Peyer's patch (tissue), 4 donors: ENCODE measurements around the gene NPHS1. TPM values are rescaled to one million over a fixed set of nuclear protein-coding genes. Genes with fewer than 3 reads are reported as not detected.

Experiments used
- DNase-seq, 3 donors: peaks; one replicate each; pipeline ENCODE4 v3.0.0-alpha.2; 2017 to 2019
- H3K27ac ChIP-seq, 4 donors: fragments of 200-600 bp; sonication (generic); one replicate each; pipeline ENCODE4 v1.5.1; 2016 to 2019
- H3K27me3 ChIP-seq, 2 donors: fragments of 200-600 bp; sonication (generic); one replicate each; pipeline ENCODE4 v1.5.1; 2019
- H3K36me3 ChIP-seq, 3 donors: fragments of 200-600 bp; sonication (generic); one replicate each; pipeline ENCODE4 v1.5.1; 2016 to 2019
- H3K4me1 ChIP-seq, 4 donors: fragments of 200-600 bp; sonication (generic); one replicate each; pipeline ENCODE4 v1.5.1; 2016 to 2019
- H3K4me3 ChIP-seq, 4 donors: fragments of 200-600 bp; sonication (generic); 1 replicate in 3 of 4; 2 replicates in 1 of 4; pipeline ENCODE4 v1.5.1; 2016 to 2019; ENCODE audit warnings: mild to moderate bottlenecking in 1 of 4
- H3K9me3 ChIP-seq, 4 donors: fragments of 200-600 bp; sonication (generic); one replicate each; pipeline ENCODE4 v1.5.1; 2016 to 2019; ENCODE audit warnings: mild to moderate bottlenecking in 1 of 4
- POLR2A ChIP-seq, 2 donors: fragments of 450-650 bp; IDR thresholded peaks; one replicate each; pipeline ENCODE4 v1.5.1; 2017; ENCODE audit warnings: antibody characterized with exemption in 2 of 2, mild to moderate bottlenecking in 2 of 2, moderate library complexity in 2 of 2
- total RNA-seq, 4 donors: library from RNA; depleted of rRNA; stranded (reverse); fragments of >200 nt; gene quantifications; one replicate each; pipeline ENCODE4 v1.1.0, GENCODE V29; 2016
- TF ChIP-seq, protein P1 (sequence below), 6 experiments: fragments of 450-650 bp in 4 of 6; fragments of 200-600 bp in 2 of 6; sonication (generic) in 1 of 6; IDR thresholded peaks; one replicate each; pipeline ENCODE4 v1.5.1; 2017 to 2019; ENCODE audit warnings: antibody characterized with exemption in 6 of 6, mild to moderate bottlenecking in 3 of 6, moderate library complexity in 1 of 6

The NPHS1 gene, protein sequence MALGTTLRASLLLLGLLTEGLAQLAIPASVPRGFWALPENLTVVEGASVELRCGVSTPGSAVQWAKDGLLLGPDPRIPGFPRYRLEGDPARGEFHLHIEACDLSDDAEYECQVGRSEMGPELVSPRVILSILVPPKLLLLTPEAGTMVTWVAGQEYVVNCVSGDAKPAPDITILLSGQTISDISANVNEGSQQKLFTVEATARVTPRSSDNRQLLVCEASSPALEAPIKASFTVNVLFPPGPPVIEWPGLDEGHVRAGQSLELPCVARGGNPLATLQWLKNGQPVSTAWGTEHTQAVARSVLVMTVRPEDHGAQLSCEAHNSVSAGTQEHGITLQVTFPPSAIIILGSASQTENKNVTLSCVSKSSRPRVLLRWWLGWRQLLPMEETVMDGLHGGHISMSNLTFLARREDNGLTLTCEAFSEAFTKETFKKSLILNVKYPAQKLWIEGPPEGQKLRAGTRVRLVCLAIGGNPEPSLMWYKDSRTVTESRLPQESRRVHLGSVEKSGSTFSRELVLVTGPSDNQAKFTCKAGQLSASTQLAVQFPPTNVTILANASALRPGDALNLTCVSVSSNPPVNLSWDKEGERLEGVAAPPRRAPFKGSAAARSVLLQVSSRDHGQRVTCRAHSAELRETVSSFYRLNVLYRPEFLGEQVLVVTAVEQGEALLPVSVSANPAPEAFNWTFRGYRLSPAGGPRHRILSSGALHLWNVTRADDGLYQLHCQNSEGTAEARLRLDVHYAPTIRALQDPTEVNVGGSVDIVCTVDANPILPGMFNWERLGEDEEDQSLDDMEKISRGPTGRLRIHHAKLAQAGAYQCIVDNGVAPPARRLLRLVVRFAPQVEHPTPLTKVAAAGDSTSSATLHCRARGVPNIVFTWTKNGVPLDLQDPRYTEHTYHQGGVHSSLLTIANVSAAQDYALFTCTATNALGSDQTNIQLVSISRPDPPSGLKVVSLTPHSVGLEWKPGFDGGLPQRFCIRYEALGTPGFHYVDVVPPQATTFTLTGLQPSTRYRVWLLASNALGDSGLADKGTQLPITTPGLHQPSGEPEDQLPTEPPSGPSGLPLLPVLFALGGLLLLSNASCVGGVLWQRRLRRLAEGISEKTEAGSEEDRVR (N-terminal part only)
- not detected for total RNA-seq

DNA sequence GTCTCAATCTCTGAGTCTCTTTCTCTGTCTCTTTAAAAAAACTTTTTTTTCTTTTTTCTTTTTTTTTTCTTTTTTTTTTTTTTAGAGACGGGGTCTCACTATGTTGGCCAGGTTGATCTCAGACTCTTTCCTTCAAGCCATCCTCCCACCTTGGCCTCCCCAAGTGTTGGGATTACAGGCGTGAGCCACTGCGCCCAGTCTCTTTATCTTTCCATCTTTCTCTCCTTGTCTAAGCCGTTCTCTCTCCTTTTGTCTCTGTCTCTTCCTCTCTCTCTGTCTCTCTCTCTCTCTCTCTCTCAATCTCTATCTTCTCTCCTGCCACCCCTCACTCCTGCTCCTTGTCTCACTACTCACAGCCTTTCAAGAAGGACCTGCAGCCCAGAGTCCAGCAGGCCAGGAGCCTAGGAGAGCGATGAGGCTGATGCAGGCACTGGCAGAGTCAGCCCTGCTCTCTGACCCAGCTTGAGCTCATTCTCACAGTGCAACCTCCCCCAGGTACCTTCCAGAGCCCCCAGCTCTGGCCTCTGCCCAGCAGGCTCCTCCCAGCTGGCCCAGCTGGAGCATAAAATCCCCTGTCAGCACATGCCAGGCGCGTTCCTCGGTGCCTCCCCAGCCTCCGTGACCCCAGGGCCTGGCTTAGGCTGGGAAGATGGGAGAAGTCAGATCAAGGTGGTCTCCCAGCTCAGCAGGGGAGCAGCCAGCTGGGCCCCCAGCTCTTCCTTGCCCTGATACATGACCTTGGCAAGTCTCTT lies at the start of gene NPHS1:
Gene NPHS1 (minus strand): TSS at position 476 of the 752 bp plus-strand sequence. CDS start 667 bp downstream, outside the sequence.
- Histone ChIP-seq H3K27ac (no peak within 1 kb of the TSS), H3K36me3 (no peaks in the 10 kb centered on the region), H3K9me3 (no peaks in the 10 kb centered on the region), H3K27me3 (peaks cover 0 to 11% of the 10 kb centered on the region in 2 donors), H3K4me3 (no peak within 1 kb of the TSS), H3K4me1 (peaks cover 0 to 14% (median 5%) of the 10 kb centered on the region in 4 donors)
- no peak for DNase-seq
- TF ChIP-seq, protein P1, sequence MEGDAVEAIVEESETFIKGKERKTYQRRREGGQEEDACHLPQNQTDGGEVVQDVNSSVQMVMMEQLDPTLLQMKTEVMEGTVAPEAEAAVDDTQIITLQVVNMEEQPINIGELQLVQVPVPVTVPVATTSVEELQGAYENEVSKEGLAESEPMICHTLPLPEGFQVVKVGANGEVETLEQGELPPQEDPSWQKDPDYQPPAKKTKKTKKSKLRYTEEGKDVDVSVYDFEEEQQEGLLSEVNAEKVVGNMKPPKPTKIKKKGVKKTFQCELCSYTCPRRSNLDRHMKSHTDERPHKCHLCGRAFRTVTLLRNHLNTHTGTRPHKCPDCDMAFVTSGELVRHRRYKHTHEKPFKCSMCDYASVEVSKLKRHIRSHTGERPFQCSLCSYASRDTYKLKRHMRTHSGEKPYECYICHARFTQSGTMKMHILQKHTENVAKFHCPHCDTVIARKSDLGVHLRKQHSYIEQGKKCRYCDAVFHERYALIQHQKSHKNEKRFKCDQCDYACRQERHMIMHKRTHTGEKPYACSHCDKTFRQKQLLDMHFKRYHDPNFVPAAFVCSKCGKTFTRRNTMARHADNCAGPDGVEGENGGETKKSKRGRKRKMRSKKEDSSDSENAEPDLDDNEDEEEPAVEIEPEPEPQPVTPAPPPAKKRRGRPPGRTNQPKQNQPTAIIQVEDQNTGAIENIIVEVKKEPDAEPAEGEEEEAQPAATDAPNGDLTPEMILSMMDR (IDR thresholded peaks at IDR 0.05) = no peak
- TF ChIP-seq POLR2A (IDR thresholded peaks at IDR 0.05) = no peak

GRCh38 chr19:35901055-35901644 lies 48.8 kb upstream of the NPHS1 start:
- TF ChIP-seq, protein P1 (IDR thresholded peaks at IDR 0.05) = no peak
- TF ChIP-seq POLR2A (IDR thresholded peaks at IDR 0.05) = no peak
- no peaks in the 10 kb centered on the region for H3K27me3 ChIP-seq
- peak overlapping the region; percentile 67 to 96 (median 94) for H3K27ac ChIP-seq
- H3K4me3 ChIP-seq = peak overlapping the region in 3 of 4 donors; percentile 66 to 91 (median 85)
- DNase-seq = no peak
- H3K36me3 ChIP-seq = peaks cover 0 to 9% (median 0%) of the 10 kb centered on the region in 3 donors
- no peaks in the 10 kb centered on the region for H3K9me3 ChIP-seq
- H3K4me1 ChIP-seq = peaks cover 0 to 31% (median 16%) of the 10 kb centered on the region in 4 donors

- TF ChIP-seq, protein P1 (IDR thresholded peaks at IDR 0.05) = no peak
- TF ChIP-seq POLR2A (IDR thresholded peaks at IDR 0.05) = peak in 1 of 2 donors; percentile 54
- Histone ChIP-seq H3K4me3 (peak overlapping the region; percentile 66 to 94 (median 88)), H3K4me1 (peaks cover 0 to 31% (median 15%) of the 10 kb centered on the region in 4 donors), H3K27me3 (no peaks in the 10 kb centered on the region), H3K36me3 (peaks cover 0 to 24% (median 0%) of the 10 kb centered on the region in 3 donors), H3K27ac (peak overlapping the region; percentile 92 to 96 (median 94)), H3K9me3 (no peaks in the 10 kb centered on the region)
- peak; percentile 89 to 96 (median 90) for DNase-seq
These were observed 47.4 kb upstream of the NPHS1 start for GRCh38 chr19:35899547-35900214.

GRCh38 chr19:35898499-35898809 lies 46.1 kb upstream of the NPHS1 start:
- Histone ChIP-seq H3K4me3 (peak overlapping the region; percentile 66 to 94 (median 88)), H3K27ac (peak overlapping the region; percentile 92 to 96 (median 94)), H3K27me3 (no peaks in the 10 kb centered on the region), H3K4me1 (peaks cover 0 to 24% (median 15%) of the 10 kb centered on the region in 4 donors), H3K9me3 (no peaks in the 10 kb centered on the region), H3K36me3 (peaks cover 0 to 35% (median 0%) of the 10 kb centered on the region in 3 donors)
- TF ChIP-seq, protein P1 (IDR thresholded peaks at IDR 0.05) = no peak
- no peak for TF ChIP-seq POLR2A (IDR thresholded peaks at IDR 0.05)
- no peak for DNase-seq
